Natural killer cell (primary cell): ENCODE results near the gene RWDD2A. TPM values are rescaled to one million over a fixed set of nuclear protein-coding genes. Genes with fewer than 3 reads are reported as not detected.

Experiments used
- ATAC-seq, 3 donors: fragments of 150-1000 bp in 2 of 3; fragments of 200-7000 bp in 1 of 3; cut with Tn5 transposase; 1 replicate in 1 of 3; 2 replicates in 2 of 3; pipeline ENCODE4 v1.10.0; 2021; ENCODE audit warnings: mild to moderate bottlenecking in 2 of 3, moderate library complexity in 2 of 3
- DNase-seq, 2 donors: peaks; one replicate each; pipeline versions ENCODE4 v3.0.0 to v3.0.0-alpha.2; 2013 to 2021; ENCODE audit warnings: mixed read lengths in 1 of 2
- H3K27ac ChIP-seq: one replicate; pipeline ENCODE4 v1.5.1; 2013; ENCODE audit warnings: mild to moderate bottlenecking, low read length
- H3K27me3 ChIP-seq: one replicate; pipeline ENCODE4 v1.6.1; 2013; ENCODE audit warnings: low read length; ENCODE audit not compliant: control insufficient read depth, insufficient read depth
- H3K36me3 ChIP-seq: one replicate; pipeline ENCODE4 v1.6.1; 2013; ENCODE audit warnings: low read length; ENCODE audit not compliant: control insufficient read depth, insufficient read depth
- H3K4me1 ChIP-seq: one replicate; pipeline ENCODE4 v1.6.1; 2013; ENCODE audit warnings: low read length; ENCODE audit not compliant: control insufficient read depth, insufficient read depth
- H3K4me3 ChIP-seq: one replicate; pipeline ENCODE4 v1.5.1; 2013; ENCODE audit warnings: low read length
- H3K9me3 ChIP-seq: one replicate; pipeline ENCODE4 v1.6.1; 2013; ENCODE audit warnings: low read length; ENCODE audit not compliant: control insufficient read depth, insufficient read depth
- H3K27ac Mint-ChIP-seq, 2 donors: one replicate each; pipeline ENCODE4 v1.8.0; 2022; ENCODE audit warnings: mild to moderate bottlenecking in 2 of 2, mixed read lengths in 2 of 2, moderate library complexity in 1 of 2
- H3K27me3 Mint-ChIP-seq, 2 donors: one replicate each; pipeline ENCODE4 v1.8.0; 2022; ENCODE audit warnings: low read depth in 2 of 2, mixed read lengths in 2 of 2
- H3K36me3 Mint-ChIP-seq: one replicate; pipeline ENCODE4 v1.8.0; 2022; ENCODE audit warnings: mixed read lengths
- H3K4me1 Mint-ChIP-seq, 2 donors: one replicate each; pipeline ENCODE4 v1.8.0; 2022; ENCODE audit warnings: mixed read lengths in 2 of 2
- H3K4me3 Mint-ChIP-seq: one replicate; pipeline ENCODE4 v1.8.0; 2022; ENCODE audit warnings: mild to moderate bottlenecking, moderate library complexity, mixed read lengths
- H3K9me3 Mint-ChIP-seq, 2 donors: one replicate each; pipeline ENCODE4 v1.8.0; 2022; ENCODE audit warnings: mixed read lengths in 2 of 2
- CTCF ChIP-seq: fragments of 200-600 bp; IDR thresholded peaks from one replicate; pipeline ENCODE4 v1.8.0; 2022; ENCODE audit warnings: antibody characterized with exemption
- WGBS: methylation state at CpG from one replicate; pipeline ENCODE4 v1.1.7; 2013; ENCODE audit warnings: missing lambda C conversion rate; ENCODE audit not compliant: insufficient coverage; 5-methylcytosine and 5-hydroxymethylcytosine counted together
- intact Hi-C: fragments of 100-400 bp; cut with micrococcal nuclease; formaldehyde crosslinking; loops from one replicate; pipeline ENCODE4 v1.14.2; 2022
- total RNA-seq, 4 donors: library from RNA; stranded (reverse); fragments of 120-200 nt in 1 of 4; gene quantifications; one replicate each; pipeline versions ENCODE4 v1.2.3 to v1.2.4, GENCODE V29; 2013 to 2022

RWDD2A gene
- total RNA-seq, 3 donors from 2014 or later (not counting 1 experiment from before 2014, with no cell fraction given): 0.86 to 1.1 (median 0.93) TPM

GRCh38 chr6:83216806-83217205 lies 23.6 kb downstream of the RWDD2A start:
- intact Hi-C loops: loop anchor here (5.0 kb wide), 1 partner anchor 150 kb away; the partner anchor contains the start of genes DOP1A and UBE3D
- Histone ChIP-seq H3K4me3 (no peak overlapping the region), H3K4me1 (no peaks in the 10 kb centered on the region), H3K27ac (no peak overlapping the region), H3K27me3 (no peaks in the 10 kb centered on the region), H3K36me3 (no peaks in the 10 kb centered on the region), H3K9me3 (no peaks in the 10 kb centered on the region)
- H3K27me3 Mint-ChIP-seq: peaks cover 15 to 19% of the 10 kb centered on the region in 2 donors
- no peak overlapping the region for H3K27ac Mint-ChIP-seq
- no peak for ATAC-seq
- DNase-seq: no peak
- H3K9me3 Mint-ChIP-seq: no peaks in the 10 kb centered on the region
- H3K4me1 Mint-ChIP-seq: peaks cover 0 to 4% of the 10 kb centered on the region in 2 donors
- no peaks in the 10 kb centered on the region for H3K36me3 Mint-ChIP-seq
- H3K4me3 Mint-ChIP-seq: no peak overlapping the region
- no peak for TF ChIP-seq CTCF

GRCh38 chr6:83218646-83219045 lies 25.5 kb downstream of the RWDD2A start:
- Histone ChIP-seq H3K4me1 (no peaks in the 10 kb centered on the region), H3K27me3 (no peaks in the 10 kb centered on the region), H3K27ac (no peak overlapping the region), H3K36me3 (no peaks in the 10 kb centered on the region), H3K4me3 (no peak overlapping the region), H3K9me3 (no peaks in the 10 kb centered on the region)
- intact Hi-C loops: loop anchor here (5.0 kb wide), 1 partner anchor 151 kb away; the partner anchor contains the start of genes DOP1A and UBE3D
- Mint-ChIP-seq H3K9me3 (no peaks in the 10 kb centered on the region), H3K27ac (no peak overlapping the region), H3K27me3 (peaks cover 8 to 13% of the 10 kb centered on the region in 2 donors), H3K36me3 (no peaks in the 10 kb centered on the region), H3K4me3 (no peak overlapping the region), H3K4me1 (peaks cover 0 to 4% of the 10 kb centered on the region in 2 donors)
- DNase-seq: no peak
- no peak for ATAC-seq
- no peak for TF ChIP-seq CTCF
- WGBS: no CpG with 5 or more reads among the region's 3 CpGs

GRCh38 chr6:83220121-83220520 lies 27.0 kb downstream of the RWDD2A start:
- Mint-ChIP-seq H3K36me3 (no peaks in the 10 kb centered on the region), H3K4me1 (peaks cover 0 to 3% of the 10 kb centered on the region in 2 donors), H3K27ac (no peak overlapping the region), H3K27me3 (peaks cover 0 to 6% of the 10 kb centered on the region in 2 donors), H3K4me3 (no peak overlapping the region), H3K9me3 (no peaks in the 10 kb centered on the region)
- Histone ChIP-seq H3K27ac (no peak overlapping the region), H3K36me3 (no peaks in the 10 kb centered on the region), H3K27me3 (no peaks in the 10 kb centered on the region), H3K4me3 (no peak overlapping the region), H3K4me1 (no peaks in the 10 kb centered on the region), H3K9me3 (no peaks in the 10 kb centered on the region)
- TF ChIP-seq CTCF: no peak
- ATAC-seq (no peak), DNase-seq (no peak)
- intact Hi-C loops: no loop called here

GRCh38 chr6:83221276-83221675 lies 28.1 kb downstream of the RWDD2A start:
- Histone ChIP-seq H3K4me1 (no peaks in the 10 kb centered on the region), H3K36me3 (no peaks in the 10 kb centered on the region), H3K27ac (no peak overlapping the region), H3K9me3 (no peaks in the 10 kb centered on the region), H3K27me3 (no peaks in the 10 kb centered on the region), H3K4me3 (no peak overlapping the region)
- Mint-ChIP-seq H3K9me3 (no peaks in the 10 kb centered on the region), H3K27ac (no peak overlapping the region), H3K4me3 (no peak overlapping the region), H3K27me3 (peaks cover 0 to 6% of the 10 kb centered on the region in 2 donors), H3K4me1 (no peaks in the 10 kb centered on the region), H3K36me3 (no peaks in the 10 kb centered on the region)
- WGBS: 100% methylated on average over 1 of the region's 1 CpG
- ATAC-seq (no peak), DNase-seq (no peak)
- intact Hi-C loops: no loop called here
- no peak for TF ChIP-seq CTCF
